ENCODE data around the gene CISD1.

- TF ChIP-seq CTCF (conservative IDR thresholded peaks at IDR 0.05 in 1 of 2, IDR thresholded peaks at IDR 0.05 in 1 of 2; ENCODE audit: extremely low read depth in 1 of 2, insufficient read depth in 1 of 2, low read depth in 1 of 2, low read length in 2 of 2): no peak
- TF ChIP-seq EZH2 (IDR thresholded peaks at IDR 0.05; ENCODE audit: borderline replicate concordance, low read length): no peak
Measured at GRCh38 chr10:58269782-58270290, 874 bp downstream of the CISD1 start.
